ENCODE results near the gene VILL. TPM values are rescaled to one million over a fixed set of nuclear protein-coding genes. Genes with fewer than 3 reads are reported as not detected.
A peak's percentile ranks its signal among the peaks of the same experiment; 100 is the strongest.

VILL gene
- total and polyA plus RNA-seq, 2 donors (not counting 1 experiment from before 2014, with no cell fraction given): 2.0 to 9.4 TPM

GRCh38 chr3:37943126-37943525, 47.5 kb upstream of the VILL start:
- no peak overlapping the region for H3K27ac ChIP-seq (ENCODE audit: insufficient read depth, low read length)
- peaks cover 3% of the 10 kb centered on the region for H3K79me2 ChIP-seq (ENCODE audit: control insufficient read depth, insufficient read depth, low read length)

GRCh38 chr3:37943631-37944314, 46.8 kb upstream of the VILL start:
- Histone ChIP-seq H2AFZ (ENCODE audit: low read length) (no peak overlapping the region), H3K27ac (ENCODE audit: insufficient read depth, low read length) (peak overlapping the region; percentile 35), H3K27me3 (ENCODE audit: control insufficient read depth, insufficient read depth, low read length) (no peaks in the 10 kb centered on the region), H3K4me2 (ENCODE audit: extremely low read depth, insufficient read depth, low read length) (no peak overlapping the region), H3K9me3 (ENCODE audit: control insufficient read depth, insufficient read depth, low read depth, low read length) (no peaks in the 10 kb centered on the region), H3K36me3 (ENCODE audit: control insufficient read depth, insufficient read depth, low read length) (no peaks in the 10 kb centered on the region), H3K4me3 (replicated peaks in 1 of 4; ENCODE audit: control extremely low read depth in 1 of 4, insufficient read depth in 1 of 4, low read depth in 3 of 4, low read length in 4 of 4) (no peak overlapping the region), H3K79me2 (ENCODE audit: control insufficient read depth, insufficient read depth, low read length) (peaks cover 3% of the 10 kb centered on the region), H3K9ac (ENCODE audit: insufficient read depth, low read length) (no peak overlapping the region), H4K20me1 (ENCODE audit: control insufficient read depth, extremely low read depth, insufficient read depth, low read length) (no peaks in the 10 kb centered on the region), H3K4me1 (ENCODE audit: control insufficient read depth, extremely low read depth, insufficient read depth, low read length) (peaks cover 28% of the 10 kb centered on the region)
- peak in 1 of 2 donors; percentile 73 for DNase-seq (ENCODE audit: low read depth in 2 of 2)
- TF ChIP-seq CTCF (conservative IDR thresholded peaks at IDR 0.05 in 1 of 2, IDR thresholded peaks at IDR 0.05 in 1 of 2; ENCODE audit: low read depth in 1 of 2, low read length in 2 of 2) (no peak), EZH2 (IDR thresholded peaks at IDR 0.05; ENCODE audit: low read length, missing control alignments) (no peak)

More at GRCh38 chr3:37943126-37943525, 47.5 kb upstream of the VILL start:
- Histone ChIP-seq H3K4me1 (ENCODE audit: control insufficient read depth, extremely low read depth, insufficient read depth, low read length) (peaks cover 31% of the 10 kb centered on the region), H4K20me1 (ENCODE audit: control insufficient read depth, extremely low read depth, insufficient read depth, low read length) (no peaks in the 10 kb centered on the region), H3K4me3 (replicated peaks in 1 of 4; ENCODE audit: control extremely low read depth in 1 of 4, insufficient read depth in 1 of 4, low read depth in 3 of 4, low read length in 4 of 4) (no peak overlapping the region), H3K9ac (ENCODE audit: insufficient read depth, low read length) (no peak overlapping the region), H2AFZ (ENCODE audit: low read length) (no peak overlapping the region), H3K9me3 (ENCODE audit: control insufficient read depth, insufficient read depth, low read depth, low read length) (no peaks in the 10 kb centered on the region), H3K36me3 (ENCODE audit: control insufficient read depth, insufficient read depth, low read length) (no peaks in the 10 kb centered on the region), H3K4me2 (ENCODE audit: extremely low read depth, insufficient read depth, low read length) (no peak overlapping the region), H3K27me3 (ENCODE audit: control insufficient read depth, insufficient read depth, low read length) (no peaks in the 10 kb centered on the region)
- no peak for TF ChIP-seq CTCF (conservative IDR thresholded peaks at IDR 0.05 in 1 of 2, IDR thresholded peaks at IDR 0.05 in 1 of 2; ENCODE audit: low read depth in 1 of 2, low read length in 2 of 2)
- no peak for TF ChIP-seq EZH2 (IDR thresholded peaks at IDR 0.05; ENCODE audit: low read length, missing control alignments)
- no peak for DNase-seq (ENCODE audit: low read depth in 2 of 2)

GRCh38 chr3:37944391-37944842, 46.2 kb upstream of the VILL start:
- H3K4me2 ChIP-seq (ENCODE audit: extremely low read depth, insufficient read depth, low read length): peak overlapping the region; percentile 46
- no peak overlapping the region for H2AFZ ChIP-seq (ENCODE audit: low read length)
- no peak overlapping the region for H3K4me3 ChIP-seq (replicated peaks in 1 of 4; ENCODE audit: control extremely low read depth in 1 of 4, insufficient read depth in 1 of 4, low read depth in 3 of 4, low read length in 4 of 4)
- no peaks in the 10 kb centered on the region for H4K20me1 ChIP-seq (ENCODE audit: control insufficient read depth, extremely low read depth, insufficient read depth, low read length)
- H3K9ac ChIP-seq (ENCODE audit: insufficient read depth, low read length): no peak overlapping the region
- H3K27me3 ChIP-seq (ENCODE audit: control insufficient read depth, insufficient read depth, low read length): no peaks in the 10 kb centered on the region
- TF ChIP-seq EZH2 (IDR thresholded peaks at IDR 0.05; ENCODE audit: low read length, missing control alignments) (no peak), CTCF (conservative IDR thresholded peaks at IDR 0.05 in 1 of 2, IDR thresholded peaks at IDR 0.05 in 1 of 2; ENCODE audit: low read depth in 1 of 2, low read length in 2 of 2) (no peak)
- no peaks in the 10 kb centered on the region for H3K36me3 ChIP-seq (ENCODE audit: control insufficient read depth, insufficient read depth, low read length)
- H3K27ac ChIP-seq (ENCODE audit: insufficient read depth, low read length): peak overlapping the region; percentile 5
- peaks cover 3% of the 10 kb centered on the region for H3K79me2 ChIP-seq (ENCODE audit: control insufficient read depth, insufficient read depth, low read length)
- no peaks in the 10 kb centered on the region for H3K9me3 ChIP-seq (ENCODE audit: control insufficient read depth, insufficient read depth, low read depth, low read length)
- H3K4me1 ChIP-seq (ENCODE audit: control insufficient read depth, extremely low read depth, insufficient read depth, low read length): peaks cover 28% of the 10 kb centered on the region
- no peak for DNase-seq (ENCODE audit: low read depth in 2 of 2)

Data from fibroblast of lung (primary cell).